Neuronal stem cell (in vitro differentiated cells): Measurements from ENCODE around the gene MCTP1.

ENCODE experiments used
- DNase-seq: peaks from one replicate; pipeline ENCODE4 v3.0.0-alpha.2; 2013; ENCODE audit warnings: low spot score
- H2AFZ ChIP-seq: one replicate; pipeline ENCODE4 v1.6.1; 2013; ENCODE audit warnings: mild to moderate bottlenecking, low read length, inconsistent platforms
- H2AK5ac ChIP-seq: 2 replicates; pipeline ENCODE4 v1.6.1; 2013; ENCODE audit warnings: low read depth, mild to moderate bottlenecking, inconsistent platforms, low read length, moderate library complexity, mixed read lengths
- H2BK120ac ChIP-seq: 2 replicates; pipeline ENCODE4 v1.6.1; 2013; ENCODE audit warnings: low read depth, mild to moderate bottlenecking, inconsistent platforms, low read length, moderate library complexity, mixed read lengths
- H2BK12ac ChIP-seq: one replicate; pipeline ENCODE4 v1.6.1; 2013; ENCODE audit warnings: low read length, inconsistent platforms
- H2BK15ac ChIP-seq: 2 replicates; pipeline ENCODE4 v1.6.1; 2013; ENCODE audit warnings: mild to moderate bottlenecking, low read length, inconsistent platforms, mixed read lengths
- H2BK5ac ChIP-seq: one replicate; pipeline ENCODE4 v1.6.1; 2013; ENCODE audit warnings: inconsistent platforms, mild to moderate bottlenecking, low read length, moderate library complexity
- H3K14ac ChIP-seq: one replicate; pipeline ENCODE4 v1.6.1; 2013; ENCODE audit warnings: low read length, inconsistent platforms
- H3K18ac ChIP-seq: 2 replicates; pipeline ENCODE4 v1.6.1; 2013; ENCODE audit warnings: low read length, inconsistent platforms
- H3K23ac ChIP-seq: 2 replicates; pipeline ENCODE4 v1.6.1; 2013; ENCODE audit warnings: low read depth, mild to moderate bottlenecking, mixed read lengths, low read length, inconsistent platforms; ENCODE audit not compliant: poor library complexity
- H3K27ac ChIP-seq: replicated peaks from 3 replicates; pipeline ENCODE4 v1.5.1; 2013; ENCODE audit warnings: low read length, inconsistent platforms
- H3K27me3 ChIP-seq, 3 experiments: 2 replicates each; pipeline ENCODE4 v1.6.1; 2013; ENCODE audit warnings: low read length in 3 of 3, mild to moderate bottlenecking in 2 of 3, inconsistent platforms in 1 of 3, low read depth in 1 of 3, mixed read lengths in 1 of 3, moderate library complexity in 1 of 3; ENCODE audit not compliant: control insufficient read depth in 3 of 3, insufficient read depth in 3 of 3
- H3K36me3 ChIP-seq, 2 donors: replicated peaks in 1 of 2; 2 replicates each; pipeline ENCODE4 v1.6.1; 2013; ENCODE audit warnings: low read length in 2 of 2; ENCODE audit not compliant: control insufficient read depth in 2 of 2, insufficient read depth in 2 of 2
- H3K4ac ChIP-seq: 2 replicates; pipeline ENCODE4 v1.6.1; 2013; ENCODE audit warnings: inconsistent platforms, mild to moderate bottlenecking, low read length, moderate library complexity
- H3K4me1 ChIP-seq, 2 donors: 1 replicate in 1 of 2; 2 replicates in 1 of 2; pipeline ENCODE4 v1.6.1; 2013; ENCODE audit warnings: low read length in 2 of 2, low read depth in 1 of 2; ENCODE audit not compliant: control insufficient read depth in 2 of 2, insufficient read depth in 1 of 2
- H3K4me2 ChIP-seq: one replicate; pipeline ENCODE4 v1.6.1; 2013; ENCODE audit warnings: mild to moderate bottlenecking, low read length, inconsistent platforms; ENCODE audit not compliant: insufficient read depth, poor library complexity, severe bottlenecking
- H3K4me3 ChIP-seq, 2 donors: 2 replicates each; pipeline ENCODE4 v1.5.1; 2013; ENCODE audit warnings: low read length in 2 of 2, mild to moderate bottlenecking in 2 of 2, inconsistent platforms in 1 of 2, moderate library complexity in 1 of 2
- H3K79me1 ChIP-seq: one replicate; pipeline ENCODE4 v1.6.1; 2013; ENCODE audit warnings: low read depth, mild to moderate bottlenecking, inconsistent platforms, low read length, moderate library complexity
- H3K9ac ChIP-seq: one replicate; pipeline ENCODE4 v1.6.1; 2013; ENCODE audit warnings: mild to moderate bottlenecking, low read depth, low read length, inconsistent platforms; ENCODE audit not compliant: poor library complexity
- H3K9me3 ChIP-seq, 2 donors: replicated peaks in 1 of 2; 2 replicates each; pipeline versions ENCODE3 to v1.6.1; 2013; ENCODE audit warnings: low read length in 2 of 2, mild to moderate bottlenecking in 2 of 2, inconsistent platforms in 1 of 2, low read depth in 1 of 2, mixed read lengths in 1 of 2, moderate library complexity in 1 of 2; ENCODE audit not compliant: control insufficient read depth in 2 of 2, insufficient read depth in 1 of 2
- H4K8ac ChIP-seq: one replicate; pipeline ENCODE4 v1.6.1; 2013; ENCODE audit warnings: low read depth, mild to moderate bottlenecking, inconsistent platforms, low read length, moderate library complexity
- H4K91ac ChIP-seq: one replicate; pipeline ENCODE4 v1.6.1; 2013; ENCODE audit warnings: low read length, low read depth, mild to moderate bottlenecking, inconsistent platforms; ENCODE audit not compliant: poor library complexity
- WGBS, 2 donors: extraction: QIAGEN DNeasy Blood & Tissue Kit; methylation state at CpG; one replicate each; pipeline ENCODE4 v1.1.7; 2013; ENCODE audit warnings: missing lambda C conversion rate in 2 of 2, mixed read lengths in 1 of 2; ENCODE audit not compliant: insufficient read length in 2 of 2, insufficient replicate concordance in 1 of 2; ENCODE audit errors: extremely low coverage in 2 of 2; 5-methylcytosine and 5-hydroxymethylcytosine counted together

Gene MCTP1

GRCh38 chr5:95163079-95163478, 121.8 kb downstream of the MCTP1 start:
- Histone ChIP-seq H3K9me3 (no peaks in the 10 kb centered on the region), H2BK15ac (no peak overlapping the region), H3K23ac (no peak overlapping the region), H3K9ac (no peak overlapping the region), H4K8ac (no peak overlapping the region), H2BK12ac (no peak overlapping the region), H3K79me1 (no peaks in the 10 kb centered on the region), H3K14ac (no peak overlapping the region), H3K4me3 (no peak overlapping the region), H4K91ac (no peak overlapping the region), H3K4me2 (no peak overlapping the region), H3K27ac (no peak overlapping the region), H3K18ac (no peak overlapping the region), H2BK5ac (no peak overlapping the region), H3K4ac (no peak overlapping the region), H3K36me3 (no peaks in the 10 kb centered on the region), H2AK5ac (no peak overlapping the region), H2BK120ac (no peak overlapping the region), H2AFZ (no peak overlapping the region), H3K27me3 (no peaks in the 10 kb centered on the region), H3K4me1 (peaks cover 0 to 5% of the 10 kb centered on the region in 2 donors)
- DNase-seq = no peak

- Histone ChIP-seq H2AK5ac (no peak overlapping the region), H2BK5ac (no peak overlapping the region), H3K9ac (no peak overlapping the region), H4K91ac (no peak overlapping the region), H4K8ac (no peak overlapping the region), H2BK15ac (no peak overlapping the region), H3K27me3 (no peaks in the 10 kb centered on the region), H3K4ac (no peak overlapping the region), H2AFZ (no peak overlapping the region), H3K4me3 (no peak overlapping the region), H3K23ac (no peak overlapping the region), H3K4me2 (no peak overlapping the region), H3K36me3 (no peaks in the 10 kb centered on the region), H3K14ac (no peak overlapping the region), H3K9me3 (no peaks in the 10 kb centered on the region), H2BK12ac (no peak overlapping the region), H2BK120ac (no peak overlapping the region), H3K27ac (no peak overlapping the region), H3K79me1 (no peaks in the 10 kb centered on the region), H3K18ac (no peak overlapping the region), H3K4me1 (peaks cover 0 to 5% of the 10 kb centered on the region in 2 donors)
- no peak for DNase-seq
These were observed 122.5 kb downstream of the MCTP1 start for GRCh38 chr5:95162231-95162992.

DNA sequence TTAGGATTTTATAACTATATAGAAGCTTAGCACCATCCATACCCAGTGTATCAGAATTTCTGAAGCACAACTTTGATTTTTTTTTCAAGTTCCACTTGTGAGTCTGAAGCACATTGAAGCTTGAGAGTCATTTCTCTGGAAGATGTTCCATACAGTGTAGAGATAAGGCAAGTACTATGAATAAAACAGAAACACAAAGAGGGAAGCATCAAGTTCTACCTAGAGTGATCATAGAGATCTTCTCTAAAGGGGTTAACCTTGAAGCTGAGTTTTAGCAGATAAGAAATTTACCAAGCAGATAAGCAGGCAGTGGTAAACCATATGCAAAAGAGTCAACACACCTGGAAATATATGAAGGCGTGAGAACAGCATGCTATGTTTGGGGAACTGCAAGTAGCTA, 125.3 kb downstream of the MCTP1 start:
- DNase-seq = no peak
- no peak overlapping the region for H3K27ac ChIP-seq
- no peak overlapping the region for H4K8ac ChIP-seq
- no peak overlapping the region for H2BK120ac ChIP-seq
- no peaks in the 10 kb centered on the region for H3K36me3 ChIP-seq
- no peak overlapping the region for H3K4me3 ChIP-seq
- no peak overlapping the region for H3K4ac ChIP-seq
- no peaks in the 10 kb centered on the region for H3K79me1 ChIP-seq
- H2BK12ac ChIP-seq = no peak overlapping the region
- H3K9ac ChIP-seq = no peak overlapping the region
- H4K91ac ChIP-seq = no peak overlapping the region
- H2AK5ac ChIP-seq = no peak overlapping the region
- WGBS, 2 donors = no CpG with 5 or more reads among the region's 1 CpG
- no peak overlapping the region for H2AFZ ChIP-seq
- no peak overlapping the region for H2BK5ac ChIP-seq
- no peak overlapping the region for H2BK15ac ChIP-seq
- no peak overlapping the region for H3K4me2 ChIP-seq
- no peak overlapping the region for H3K23ac ChIP-seq
- H3K9me3 ChIP-seq = no peaks in the 10 kb centered on the region
- H3K14ac ChIP-seq = no peak overlapping the region
- no peaks in the 10 kb centered on the region for H3K27me3 ChIP-seq
- peaks cover 2 to 8% of the 10 kb centered on the region in 2 donors for H3K4me1 ChIP-seq
- H3K18ac ChIP-seq = no peak overlapping the region

GRCh38 chr5:95155888-95156287, 129.0 kb downstream of the MCTP1 start:
- Histone ChIP-seq H3K18ac (no peak overlapping the region), H3K9me3 (no peaks in the 10 kb centered on the region), H2BK5ac (no peak overlapping the region), H2AFZ (peak overlapping the region; percentile 31), H3K23ac (no peak overlapping the region), H3K79me1 (no peaks in the 10 kb centered on the region), H3K27ac (no peak overlapping the region), H2BK12ac (no peak overlapping the region), H3K36me3 (no peaks in the 10 kb centered on the region), H3K9ac (no peak overlapping the region), H3K27me3 (no peaks in the 10 kb centered on the region), H3K14ac (no peak overlapping the region), H3K4ac (no peak overlapping the region), H2BK120ac (no peak overlapping the region), H2BK15ac (no peak overlapping the region), H3K4me3 (peak overlapping the region in 1 of 2 donors; percentile 54), H3K4me1 (peaks cover 3 to 4% of the 10 kb centered on the region in 2 donors), H4K8ac (no peak overlapping the region), H2AK5ac (no peak overlapping the region), H3K4me2 (no peak overlapping the region), H4K91ac (no peak overlapping the region)
- no peak for DNase-seq
- no CpG with 5 or more reads among the region's 2 CpGs for WGBS, 2 donors
